ENCODE measurements around the gene EXD3. TPM values are rescaled to one million over a fixed set of nuclear protein-coding genes. Genes with fewer than 3 reads are reported as not detected.

Gene EXD3
- total and polyA plus RNA-seq, 2 of the 13 experiments (the other 11 are each of a cell fraction or from before 2014, with no cell fraction given), result 2.7 to 4.8 TPM

DNA sequence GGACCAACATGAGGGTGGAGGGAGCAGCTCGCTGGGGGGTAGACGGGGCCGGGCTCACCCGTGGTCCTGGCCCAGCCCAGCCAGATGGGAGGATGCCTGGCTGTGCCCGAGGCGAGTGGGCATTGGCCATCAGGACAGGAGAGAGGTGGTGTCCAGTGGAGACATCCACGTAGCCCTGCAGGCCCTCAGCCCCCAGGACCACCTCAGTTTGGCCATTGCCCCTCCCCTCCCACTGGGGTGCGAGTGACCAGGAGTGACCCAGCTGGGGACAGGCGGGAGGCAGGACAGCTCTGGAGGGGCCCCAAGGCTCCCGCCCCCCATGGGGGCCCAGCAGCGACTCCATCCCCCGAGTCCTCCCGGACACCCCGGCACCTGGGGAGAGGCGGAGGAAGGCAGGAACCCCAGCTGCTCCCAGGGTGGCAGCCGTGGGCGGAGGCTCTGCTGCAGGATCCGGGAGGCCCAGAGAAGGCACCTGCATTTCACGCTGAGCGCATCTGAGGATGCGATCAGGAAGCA, 8.5 kb upstream of the EXD3 start:
- Histone ChIP-seq H3K27me3 (ENCODE audit: control insufficient read depth in 1 of 2, insufficient read depth in 2 of 2, low read length in 2 of 2) (peaks cover under 1 to 6% of the 10 kb centered on the region in 2 experiments; a peak in 3 of 5 replicates), H3K36me3 (replicated peaks in 1 of 2; ENCODE audit: control insufficient read depth in 1 of 2, insufficient read depth in 2 of 2, low read length in 2 of 2) (no peaks in the 10 kb centered on the region), H3K4me2 (ENCODE audit: low read depth, low read length) (no peak overlapping the region), H2AFZ (ENCODE audit: low read length) (no peak overlapping the region), H3K79me2 (ENCODE audit: insufficient read depth, low read length) (no peaks in the 10 kb centered on the region), H3K9ac (ENCODE audit: insufficient read depth, low read depth, low read length) (no peak overlapping the region), H3K27ac (ENCODE audit: extremely low read length, insufficient read depth, low read length) (no peak overlapping the region), H3K4me1 (ENCODE audit: insufficient read depth, low read length) (peaks cover 16% of the 10 kb centered on the region), H4K20me1 (ENCODE audit: insufficient read depth, low read length) (no peaks in the 10 kb centered on the region), H3K9me3 (ENCODE audit: low read length) (no peaks in the 10 kb centered on the region), H3K4me3 (replicated peaks in 1 of 3; ENCODE audit: insufficient read depth in 1 of 3, low read depth in 2 of 3, low read length in 3 of 3) (no peak overlapping the region)
- no peak for FAIRE-seq
- ChIA-PET POLR2A (interaction anchor here (1.9 kb wide), 1 partner anchor 10 kb away, joined by 7 read pairs; the partner anchor contains the start of gene ENTPD8), CTCF (ENCODE audit: low intra/inter-chr PET ratio, low total read pairs) (no interaction called here)
- BruUV-seq (replicated peaks), result no TSS peak
- intact Hi-C loops (cut with micrococcal nuclease; ENCODE audit: unreplicated experiment) (no loop called here), in situ Hi-C loops (cut with HindIII; ENCODE audit: extremely low pct_ligation_motif_present, low pct_unique_long_range_greater_than_20kb) (no loop called here)
- no peak for TF ChIP-seq ZNF737 (CRISPR knock-in tag; IDR thresholded peaks at IDR 0.05; ENCODE audit: borderline replicate concordance)
- no peak for TF ChIP-seq KAT8 (CRISPR knock-in tag; IDR thresholded peaks at IDR 0.05)
- TF ChIP-seq, protein P1, sequence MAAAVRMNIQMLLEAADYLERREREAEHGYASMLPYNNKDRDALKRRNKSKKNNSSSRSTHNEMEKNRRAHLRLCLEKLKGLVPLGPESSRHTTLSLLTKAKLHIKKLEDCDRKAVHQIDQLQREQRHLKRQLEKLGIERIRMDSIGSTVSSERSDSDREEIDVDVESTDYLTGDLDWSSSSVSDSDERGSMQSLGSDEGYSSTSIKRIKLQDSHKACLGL (CRISPR knock-in tag; IDR thresholded peaks at IDR 0.05), result no peak
- no peak for TF ChIP-seq ZNF674 (CRISPR knock-in tag; IDR thresholded peaks at IDR 0.05; ENCODE audit: low read depth)
- no peak for TF ChIP-seq PHF21A (CRISPR knock-in tag; IDR thresholded peaks at IDR 0.05)
- DNase-seq (ENCODE audit: low spot score), result no peak
- no peak for ATAC-seq
- 75% methylated on average over 7 of the region's 21 CpGs for WGBS (ENCODE audit: low lambda C conversion rate)

DNA sequence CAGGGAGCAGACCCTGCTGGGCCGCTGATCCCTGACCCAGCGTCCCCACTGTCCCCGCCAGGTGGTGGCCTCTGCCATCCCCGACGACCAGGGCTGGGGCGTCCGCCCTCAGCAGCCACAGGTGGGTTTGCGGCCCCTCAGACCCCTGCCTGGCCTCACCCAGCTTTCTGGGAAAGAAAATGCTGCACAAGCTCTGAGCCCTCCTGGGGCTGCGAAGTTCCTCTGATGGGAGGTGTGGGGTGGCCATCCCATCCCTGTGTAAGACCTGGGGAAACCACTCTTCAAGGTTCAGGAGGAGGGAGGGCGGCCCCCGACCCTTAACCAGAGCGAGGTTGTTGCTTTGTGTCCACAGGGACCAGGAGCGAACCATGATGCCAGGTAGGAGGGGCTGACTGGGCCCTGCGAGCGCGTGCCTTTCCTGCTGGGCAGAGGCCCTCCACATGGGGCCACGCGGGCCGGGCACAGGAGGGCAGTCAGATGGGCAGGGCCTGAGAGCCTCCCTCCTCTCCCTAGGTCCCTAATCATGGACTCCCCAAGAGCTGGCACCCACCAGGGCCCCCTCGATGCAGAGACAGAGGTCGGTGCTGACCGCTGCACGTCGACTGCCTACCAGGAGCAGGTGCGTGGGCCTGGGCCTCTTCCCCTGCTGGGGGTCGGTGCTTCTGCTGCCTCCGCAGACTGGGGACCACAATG, 7.9 kb upstream of the EXD3 start:
- in situ Hi-C loops (cut with HindIII; ENCODE audit: extremely low pct_ligation_motif_present, low pct_unique_long_range_greater_than_20kb) (no loop called here), intact Hi-C loops (cut with micrococcal nuclease; ENCODE audit: unreplicated experiment) (no loop called here)
- ATAC-seq (no peak), DNase-seq (ENCODE audit: low spot score) (no peak), FAIRE-seq (no peak)
- Histone ChIP-seq H3K9me3 (ENCODE audit: low read length) (no peaks in the 10 kb centered on the region), H2AFZ (ENCODE audit: low read length) (no peak overlapping the region), H3K27ac (ENCODE audit: extremely low read length, insufficient read depth, low read length) (no peak overlapping the region), H3K9ac (ENCODE audit: insufficient read depth, low read depth, low read length) (no peak overlapping the region), H3K27me3 (ENCODE audit: control insufficient read depth in 1 of 2, insufficient read depth in 2 of 2, low read length in 2 of 2) (peaks cover 0 to 4% of the 10 kb centered on the region in 2 experiments; a peak in 1 of 5 replicates), H3K79me2 (ENCODE audit: insufficient read depth, low read length) (no peaks in the 10 kb centered on the region), H3K4me3 (replicated peaks in 1 of 3; ENCODE audit: insufficient read depth in 1 of 3, low read depth in 2 of 3, low read length in 3 of 3) (no peak overlapping the region), H3K4me1 (ENCODE audit: insufficient read depth, low read length) (peaks cover 10% of the 10 kb centered on the region), H3K4me2 (ENCODE audit: low read depth, low read length) (no peak overlapping the region), H4K20me1 (ENCODE audit: insufficient read depth, low read length) (no peaks in the 10 kb centered on the region), H3K36me3 (replicated peaks in 1 of 2; ENCODE audit: control insufficient read depth in 1 of 2, insufficient read depth in 2 of 2, low read length in 2 of 2) (no peaks in the 10 kb centered on the region)
- TF ChIP-seq HNRNPLL (IDR thresholded peaks at IDR 0.05; ENCODE audit: low read depth, low read length, poor library complexity, severe bottlenecking) (peak; percentile 6), AGO1 (IDR thresholded peaks at IDR 0.05; ENCODE audit: low read depth, low read length, poor library complexity, severe bottlenecking) (peak; percentile 21), AGO2 (optimal IDR thresholded peaks at IDR 0.05; ENCODE audit: low read depth, low read length) (peak; percentile 30), ATAD3A (CRISPR knock-in tag; IDR thresholded peaks at IDR 0.05) (no peak)
- TF ChIP-seq, protein P2, sequence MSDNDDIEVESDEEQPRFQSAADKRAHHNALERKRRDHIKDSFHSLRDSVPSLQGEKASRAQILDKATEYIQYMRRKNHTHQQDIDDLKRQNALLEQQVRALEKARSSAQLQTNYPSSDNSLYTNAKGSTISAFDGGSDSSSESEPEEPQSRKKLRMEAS (IDR thresholded peaks at IDR 0.05), result 0 out of 2 replicates have a peak, but pooled peaks have one; percentile 5
- ChIA-PET POLR2A (interaction anchor here (1.9 kb wide), 2 partner anchors 10 to 11 kb away, joined by 6 to 7 read pairs; partner anchors contain the start of gene ENTPD8), CTCF (ENCODE audit: low intra/inter-chr PET ratio, low total read pairs) (no interaction called here)
- no TSS peak for BruUV-seq (replicated peaks)
- 69% methylated on average over 4 of the region's 27 CpGs for WGBS (ENCODE audit: low lambda C conversion rate)
